ENCODE results near the gene FLNA.

The FLNA gene

GRCh38 chrX:154371789-154372300 lies 2.6 kb downstream of the FLNA start:
- no peak for TF ChIP-seq CTCF (IDR thresholded peaks at IDR 0.05; ENCODE audit: low read depth, low read length, missing control alignments)

GRCh38 chrX:154371017-154371788 lies 3.2 kb downstream of the FLNA start:
- no peak for TF ChIP-seq CTCF (IDR thresholded peaks at IDR 0.05; ENCODE audit: low read depth, low read length, missing control alignments)
- peak; percentile 72 for DNase-seq (ENCODE audit: low read depth)
- peak overlapping the region; percentile 71 for H3K4me3 ChIP-seq (ENCODE audit: low read depth, low read length)

More at GRCh38 chrX:154371789-154372300, 2.6 kb downstream of the FLNA start:
- H3K4me3 ChIP-seq (ENCODE audit: low read depth, low read length), result peak overlapping the region; percentile 59
- DNase-seq (ENCODE audit: low read depth), result no peak

- no peak for DNase-seq (ENCODE audit: low read depth)
- H3K4me3 ChIP-seq (ENCODE audit: low read depth, low read length), result peak overlapping the region; percentile 71
- TF ChIP-seq CTCF (IDR thresholded peaks at IDR 0.05; ENCODE audit: low read depth, low read length, missing control alignments), result no peak
These were observed 4.0 kb downstream of the FLNA start for GRCh38 chrX:154370300-154371016.

- TF ChIP-seq CTCF (IDR thresholded peaks at IDR 0.05; ENCODE audit: low read depth, low read length, missing control alignments), result no peak
- peak overlapping the region; percentile 71 for H3K4me3 ChIP-seq (ENCODE audit: low read depth, low read length)
- DNase-seq (ENCODE audit: low read depth), result no peak
These were observed 4.8 kb downstream of the FLNA start for GRCh38 chrX:154369449-154370299.

GRCh38 chrX:154368630-154369448 lies 5.6 kb downstream of the FLNA start:
- no peak for TF ChIP-seq CTCF (IDR thresholded peaks at IDR 0.05; ENCODE audit: low read depth, low read length, missing control alignments)
- DNase-seq (ENCODE audit: low read depth), result peak; percentile 59

More at GRCh38 chrX:154368630-154369448, 5.6 kb downstream of the FLNA start:
- H3K4me3 ChIP-seq (ENCODE audit: low read depth, low read length), result peak overlapping the region; percentile 71

Data from GM12864 (cell line).